HG03432 (cell line): ENCODE data around the gene EYA4.

Experiments used
- ATAC-seq: cut with Tn5 transposase; IDR thresholded peaks from one replicate; pipeline ENCODE4 v1.9.1; 2021; ENCODE audit warnings: mild to moderate bottlenecking, moderate library complexity; ENCODE audit not compliant: unreplicated experiment

EYA4 gene

DNA sequence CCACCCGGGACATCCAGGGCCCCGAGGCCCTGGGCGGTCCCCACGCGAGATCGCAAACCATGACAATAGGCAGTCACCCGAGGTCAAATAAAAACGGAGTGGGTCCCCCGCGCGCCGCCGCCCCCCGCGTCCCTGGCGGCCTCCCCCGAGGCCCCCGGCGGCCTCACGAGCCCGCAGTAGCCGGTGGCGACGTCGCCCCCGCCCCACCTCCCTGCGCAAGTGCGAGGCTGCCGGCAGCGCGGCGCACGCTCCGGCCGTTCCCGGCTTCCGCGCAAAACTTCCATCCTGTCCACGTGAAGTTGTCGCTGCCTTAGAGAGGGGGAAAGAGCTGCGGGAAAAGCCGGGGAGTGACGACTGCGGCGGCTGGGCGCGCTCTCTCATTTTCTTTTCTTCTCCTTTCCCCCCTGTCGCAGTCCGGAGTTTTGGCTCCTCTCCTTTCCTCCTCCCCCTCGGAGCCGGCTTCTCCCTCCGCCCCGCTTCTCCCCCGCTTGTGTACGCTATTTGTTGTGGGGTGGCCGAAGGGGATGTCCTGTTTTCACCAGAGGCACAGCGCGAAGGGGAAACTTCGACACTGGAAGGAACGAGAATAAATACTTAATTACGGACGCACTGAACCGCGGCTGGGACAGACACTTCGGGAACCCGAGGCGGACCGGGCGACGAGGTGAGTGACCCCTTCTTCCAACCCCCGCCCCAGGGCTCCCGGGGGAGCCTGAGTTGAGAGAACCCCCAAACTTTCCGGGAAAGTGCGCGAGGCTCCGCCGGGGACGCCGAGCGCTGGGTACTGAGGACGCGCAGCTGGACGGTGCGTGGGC lies at the start of gene EYA4:
Gene EYA4 (plus strand): TSS at position 272 of the 815 bp plus-strand sequence. CDS start 33,424 bp downstream, outside the sequence.
- no peak for ATAC-seq

DNA sequence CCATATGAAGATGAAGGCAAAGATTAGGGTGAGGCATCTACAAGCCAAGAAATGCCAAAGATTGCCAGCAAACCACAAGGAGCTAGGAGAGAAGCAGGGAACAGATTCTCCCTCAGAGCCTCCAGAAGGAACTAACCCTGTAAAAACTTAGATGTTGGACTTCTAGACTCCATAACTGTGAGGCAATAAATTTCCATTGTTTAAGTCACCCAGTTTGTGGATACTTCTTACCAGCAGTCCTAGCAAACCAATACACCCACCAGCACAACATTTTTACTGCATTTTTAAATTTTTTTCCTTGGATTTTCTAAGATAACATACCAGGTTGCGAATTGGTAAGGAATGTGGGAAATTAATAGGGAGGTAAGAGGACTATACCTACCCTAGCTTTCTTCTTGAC lies 47.8 kb upstream of the EYA4 start:
- no peak for ATAC-seq

DNA sequence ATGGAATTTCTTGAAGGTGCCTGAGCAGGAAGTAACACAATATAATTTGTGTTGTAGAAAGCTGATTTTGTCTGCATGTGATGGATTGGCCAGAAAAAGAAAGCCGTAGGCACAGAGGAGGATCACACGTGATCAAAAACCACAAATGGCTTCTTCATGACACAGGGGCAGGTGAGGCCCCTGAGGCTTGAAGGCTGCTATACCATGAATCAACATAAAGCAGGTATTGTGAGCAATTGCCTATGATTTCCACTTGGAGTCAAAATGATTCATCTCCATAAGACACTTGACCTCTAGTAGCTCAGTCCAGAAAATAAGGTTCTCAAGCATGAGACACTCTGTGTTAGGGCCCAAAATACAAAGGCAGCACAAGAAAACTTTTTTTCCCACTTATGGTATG lies 42.4 kb upstream of the EYA4 start:
- no peak for ATAC-seq

DNA sequence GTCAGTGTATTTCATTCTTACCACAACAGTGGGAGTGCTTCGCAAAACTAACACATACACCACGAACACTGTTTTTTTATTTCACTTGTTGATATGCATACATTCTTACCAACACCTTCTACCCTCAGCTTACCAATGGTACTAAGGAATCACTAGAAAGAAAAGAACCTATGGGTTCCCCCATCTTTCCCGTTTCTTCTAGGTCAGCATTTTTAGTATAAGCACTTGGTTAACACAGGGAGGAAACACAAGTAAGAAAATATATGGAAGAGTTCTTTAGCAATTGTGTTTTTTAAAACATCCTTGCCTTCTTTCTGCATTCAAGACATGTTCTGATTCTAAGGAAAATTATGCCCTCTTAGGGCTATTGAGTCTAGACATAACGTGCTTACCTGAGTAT lies 39.9 kb upstream of the EYA4 start:
- no peak for ATAC-seq

- peak; percentile 52 for ATAC-seq
Measured at GRCh38 chr6:133202610-133203343, 38.4 kb upstream of the EYA4 start.

- ATAC-seq: peak; percentile 48
Measured at GRCh38 chr6:133203344-133203697, 37.8 kb upstream of the EYA4 start.

DNA sequence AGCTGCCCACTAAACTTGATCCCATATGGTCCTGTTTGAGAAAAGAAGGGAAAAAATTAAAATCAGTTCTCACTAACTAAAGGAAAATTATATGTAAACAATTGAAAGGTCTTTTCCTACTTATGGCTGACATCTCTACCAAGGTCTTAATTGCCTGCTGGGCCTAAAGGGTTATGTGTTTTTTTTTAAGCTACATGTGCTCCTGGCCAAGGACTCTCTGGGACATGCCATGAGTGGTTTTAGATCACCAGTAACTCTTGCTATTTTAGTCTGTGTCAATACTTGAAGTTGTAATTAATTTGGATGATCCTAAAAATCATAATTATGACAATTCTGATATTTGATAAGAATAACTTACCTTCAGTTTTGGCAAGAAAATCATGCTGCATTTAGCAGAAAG lies 35.9 kb upstream of the EYA4 start:
- ATAC-seq: no peak

DNA sequence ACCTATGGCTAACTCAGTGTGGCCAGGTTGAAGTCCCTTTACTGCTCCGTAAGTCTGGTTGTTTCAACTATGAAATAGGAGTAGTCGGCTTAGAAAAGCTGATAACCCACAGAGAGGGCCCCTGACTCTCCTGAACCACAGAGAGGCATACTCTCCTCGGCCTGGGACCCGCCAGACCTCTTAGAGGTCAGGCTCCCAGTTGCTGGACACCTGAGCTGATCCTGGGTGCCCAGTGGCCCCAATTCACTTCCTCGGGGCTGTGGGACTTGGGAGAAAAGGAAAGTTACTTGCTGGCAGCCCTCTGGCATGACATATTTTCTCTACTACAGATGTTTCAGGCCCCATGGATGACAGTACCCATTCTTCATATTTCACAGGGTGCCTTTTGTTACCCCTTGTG lies 34.2 kb upstream of the EYA4 start:
- ATAC-seq: no peak

- no peak for ATAC-seq
Measured at GRCh38 chr6:133207754-133208153, 33.4 kb upstream of the EYA4 start.

- ATAC-seq: no peak
Measured at GRCh38 chr6:133208183-133208755, 32.9 kb upstream of the EYA4 start.

DNA sequence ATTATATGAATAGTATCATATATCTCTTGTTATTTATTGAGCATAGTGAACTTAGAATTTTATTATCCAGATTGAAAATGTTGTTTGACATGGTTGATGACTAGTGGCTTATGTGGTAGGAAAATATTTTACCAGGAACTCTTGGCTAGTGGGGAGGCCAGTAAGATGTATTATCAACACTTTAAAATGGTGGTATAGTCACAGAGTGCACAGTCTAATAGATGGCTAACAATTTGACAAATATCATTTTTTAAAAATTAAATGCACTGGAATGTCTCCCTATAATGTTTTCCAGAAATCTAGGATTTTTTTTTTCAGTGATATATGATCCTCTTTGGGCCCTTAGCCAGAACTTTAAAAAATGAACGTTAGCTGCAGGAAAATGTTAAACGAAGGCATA lies 26.9 kb upstream of the EYA4 start:
- no peak for ATAC-seq

- peak; percentile 72 for ATAC-seq
Measured at GRCh38 chr6:133218852-133219251, 22.3 kb upstream of the EYA4 start.

DNA sequence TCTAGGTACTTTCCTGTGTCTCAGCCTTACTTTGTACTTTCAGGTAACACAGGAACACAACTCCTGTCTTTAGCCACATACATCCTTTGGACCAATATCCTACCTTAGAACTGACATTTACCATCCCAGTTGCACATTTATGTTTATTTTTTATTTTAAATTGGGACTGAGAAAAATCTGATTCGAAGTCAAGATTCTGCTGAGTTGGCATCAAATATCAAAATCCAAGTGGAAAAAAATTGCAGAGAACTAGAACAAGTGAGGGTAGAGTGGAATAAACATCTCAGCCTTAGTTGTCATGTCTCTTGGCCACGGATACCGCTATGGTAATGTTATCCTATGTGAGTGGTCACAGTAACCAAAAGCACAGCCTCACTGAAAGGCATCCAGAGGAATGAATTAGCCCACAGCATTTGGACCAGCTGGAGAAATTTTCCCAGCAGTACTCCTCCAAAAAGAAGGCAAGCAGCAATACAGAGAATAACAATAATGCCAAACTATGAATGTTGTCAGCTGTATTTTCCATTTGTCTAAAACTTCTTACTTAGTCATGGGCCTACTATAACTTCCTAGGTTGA lies 17.6 kb upstream of the EYA4 start:
- ATAC-seq: no peak

DNA sequence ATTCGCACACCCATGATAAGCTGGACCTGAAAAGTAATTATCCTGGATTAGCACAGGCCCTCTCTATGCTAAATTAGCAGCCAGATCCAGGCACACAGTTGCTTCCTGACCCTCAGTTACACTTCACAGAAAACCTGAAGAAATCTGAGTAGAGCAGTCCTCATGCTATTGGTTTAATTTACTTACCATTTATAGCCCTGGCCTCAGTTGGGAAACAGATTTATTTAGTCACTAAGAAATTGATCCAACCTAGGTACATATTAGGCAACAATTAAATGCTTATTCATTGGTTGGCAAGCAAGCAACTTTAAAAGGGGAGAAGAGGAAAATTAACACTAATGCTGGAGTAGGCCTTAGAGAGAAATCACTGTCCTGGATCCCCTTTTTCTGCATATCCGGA lies 15.6 kb upstream of the EYA4 start:
- ATAC-seq: no peak

- no peak for ATAC-seq
Measured at GRCh38 chr6:133227344-133227743, 13.8 kb upstream of the EYA4 start.

DNA sequence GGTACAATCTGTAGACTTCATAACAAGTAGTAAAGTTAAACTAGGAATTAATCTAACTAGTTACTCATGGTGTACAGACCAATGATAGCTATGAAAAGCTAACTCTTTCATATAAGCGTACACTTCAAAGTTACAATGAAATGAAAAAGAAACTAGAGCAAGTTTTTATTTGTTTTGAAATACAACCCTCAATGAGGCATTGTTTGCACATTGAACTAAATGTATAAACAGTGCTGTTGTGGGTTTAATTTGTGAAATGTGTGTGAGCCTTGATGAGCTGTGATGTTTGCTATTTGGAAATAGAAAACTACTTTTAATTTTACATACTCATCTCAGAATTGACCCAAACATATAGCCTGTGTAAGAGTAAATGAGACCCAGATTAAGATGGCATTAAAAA lies 11.1 kb upstream of the EYA4 start:
- no peak for ATAC-seq

DNA sequence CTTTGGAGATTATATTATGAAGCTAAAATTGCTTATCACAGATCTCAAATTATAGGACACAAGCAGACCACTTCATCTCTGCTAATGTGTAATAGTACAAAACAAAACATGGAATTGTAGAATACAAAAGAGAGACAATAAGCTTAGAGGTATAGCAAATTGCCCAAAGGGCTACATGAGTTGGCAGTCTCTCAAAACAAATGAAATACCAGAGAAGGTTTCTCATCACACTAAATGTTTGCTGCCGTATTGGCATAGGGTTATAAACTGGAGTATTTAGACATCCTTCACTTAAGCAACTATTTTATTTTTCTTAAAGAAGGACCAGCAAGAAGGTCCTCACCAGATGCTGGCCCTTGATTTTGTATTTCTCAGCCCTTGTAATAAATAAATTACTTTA lies 5.9 kb upstream of the EYA4 start:
- ATAC-seq: no peak

DNA sequence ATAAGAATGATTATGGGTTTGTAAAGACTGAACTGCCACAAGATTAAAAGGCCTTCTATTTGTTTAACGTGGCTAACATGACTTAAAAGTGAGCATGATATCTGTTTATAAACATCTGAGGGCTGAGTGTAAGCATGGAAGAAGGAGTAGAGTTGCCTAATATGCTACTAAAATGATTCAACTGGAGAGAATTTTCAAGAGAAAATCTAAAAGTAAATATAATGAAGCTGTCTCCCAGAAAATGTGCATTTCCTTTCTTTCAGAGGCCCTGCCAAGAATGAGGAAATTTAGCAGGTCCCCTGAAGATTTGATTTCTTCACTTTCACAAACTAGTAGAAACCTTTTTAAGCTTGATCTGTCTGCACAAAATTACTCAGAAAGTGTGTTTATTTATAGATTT lies 4.2 kb upstream of the EYA4 start:
- no peak for ATAC-seq

- ATAC-seq: no peak
Measured at GRCh38 chr6:133240511-133241085, 559 bp upstream of the EYA4 start.

- no peak for ATAC-seq
Measured at GRCh38 chr6:133241901-133242636, 912 bp downstream of the EYA4 start.
